Activated CD8-positive, alpha-beta T cell treated with anti-CD3 and anti-CD28 coated beads, Interleukin-2, amount 10 ng/mL, durations not matched to agents 7 days and 5 days (primary cell): ENCODE results near the gene SLC38A1. TPM values are rescaled to one million over a fixed set of nuclear protein-coding genes. Genes with fewer than 3 reads are reported as not detected.
A peak's percentile ranks its signal among the peaks of the same experiment; 100 is the strongest.
"Not testable (repeated sequence)": the region's sequence is repeated elsewhere in the genome, so short reads cannot be mapped to it uniquely, and the experiment has no call there.

Experiments
- ATAC-seq: fragments of 150-1000 bp; cut with Tn5 transposase; one replicate; pipeline ENCODE4 v1.10.0; 2021; ENCODE audit warnings: moderate library complexity
- CTCF ChIA-PET: fragments of 350-600 bp; sonication (Branson Sonifier 250); formaldehyde crosslinking; loops from one replicate; lab custom pipeline; 2021; ENCODE audit warnings: antibody characterized with exemption; lab: Charles Lee
- POLR2A ChIA-PET: fragments of 350-600 bp; sonication (Branson Sonifier 250); formaldehyde crosslinking; loops from one replicate; lab custom pipeline; 2021; ENCODE audit warnings: antibody characterized with exemption; lab: Charles Lee
- DNase-seq: peaks from one replicate; pipeline ENCODE4 v3.0.0-alpha.2; 2020
- H3K27ac Mint-ChIP-seq: one replicate; pipeline ENCODE4 v1.8.0; 2021; ENCODE audit warnings: mild to moderate bottlenecking, mixed read lengths
- H3K27me3 Mint-ChIP-seq: one replicate; pipeline ENCODE4 v1.8.0; 2021; ENCODE audit warnings: low read depth, mixed read lengths
- H3K36me3 Mint-ChIP-seq: one replicate; pipeline ENCODE4 v1.8.0; 2021; ENCODE audit warnings: low read depth, mixed read lengths
- H3K4me1 Mint-ChIP-seq: one replicate; pipeline ENCODE4 v1.8.0; 2021; ENCODE audit warnings: low read depth, mixed read lengths
- H3K4me3 Mint-ChIP-seq: one replicate; pipeline ENCODE4 v1.8.0; 2021; ENCODE audit warnings: mild to moderate bottlenecking, mixed read lengths
- H3K9me3 Mint-ChIP-seq: one replicate; pipeline ENCODE4 v1.8.0; 2022; ENCODE audit warnings: mixed read lengths; ENCODE audit not compliant: insufficient read depth
- total RNA-seq, 2 experiments: library from RNA; stranded (reverse); gene quantifications; one replicate each; pipeline ENCODE4 v1.2.3, GENCODE V29; 2021

Gene SLC38A1
- total RNA-seq: 100 to 1,000 TPM; 162 to 168 TPM

GRCh38 chr12:46268583-46269428 lies at the start of gene SLC38A1:
Gene SLC38A1 (minus strand): TSS chr12:46269043. CDS start chr12:46239800, 29,243 bp downstream.
- H3K27me3 Mint-ChIP-seq: no peaks in the 10 kb centered on the region
- CTCF ChIA-PET: interaction anchor here (1.2 to 4.2 kb wide), 9 partner anchors 21 to 715 kb away, joined by 3 to 31 read pairs (median 8); no protein-coding TSS in a partner anchor
- no peaks in the 10 kb centered on the region for H3K9me3 Mint-ChIP-seq

GRCh38 chr12:46318037-46318436 lies 49.2 kb upstream of the SLC38A1 start:
- POLR2A ChIA-PET: no interaction called here
- H3K4me1 Mint-ChIP-seq: no peaks in the 10 kb centered on the region
- no peak for DNase-seq
- H3K4me3 Mint-ChIP-seq: no peak overlapping the region
- no peaks in the 10 kb centered on the region for H3K27me3 Mint-ChIP-seq
- peaks cover 9% of the 10 kb centered on the region for H3K9me3 Mint-ChIP-seq
- CTCF ChIA-PET: interaction anchor here (0.9 kb wide), 1 partner anchor 194 kb away, joined by 3 read pairs; no protein-coding TSS in a partner anchor
- H3K36me3 Mint-ChIP-seq: no peaks in the 10 kb centered on the region
- no peak overlapping the region for H3K27ac Mint-ChIP-seq
- ATAC-seq: no peak

More at GRCh38 chr12:46268583-46269428, at the start of gene SLC38A1:
- H3K4me3 Mint-ChIP-seq: no peak within 1 kb of the TSS
- DNase-seq: peak; percentile 93
- H3K4me1 Mint-ChIP-seq: peaks cover 31% of the 10 kb centered on the region
- H3K36me3 Mint-ChIP-seq: peaks cover 35% of the 10 kb centered on the region
- ATAC-seq: peak; percentile 73
- no peak within 1 kb of the TSS for H3K27ac Mint-ChIP-seq
- POLR2A ChIA-PET: interaction anchor here (0.7 to 4.8 kb wide), 36 partner anchors 9 to 1008 kb away, joined by 3 to 345 read pairs (median 7); partner anchors contain the start of genes ARID2 and SCAF11

DNA sequence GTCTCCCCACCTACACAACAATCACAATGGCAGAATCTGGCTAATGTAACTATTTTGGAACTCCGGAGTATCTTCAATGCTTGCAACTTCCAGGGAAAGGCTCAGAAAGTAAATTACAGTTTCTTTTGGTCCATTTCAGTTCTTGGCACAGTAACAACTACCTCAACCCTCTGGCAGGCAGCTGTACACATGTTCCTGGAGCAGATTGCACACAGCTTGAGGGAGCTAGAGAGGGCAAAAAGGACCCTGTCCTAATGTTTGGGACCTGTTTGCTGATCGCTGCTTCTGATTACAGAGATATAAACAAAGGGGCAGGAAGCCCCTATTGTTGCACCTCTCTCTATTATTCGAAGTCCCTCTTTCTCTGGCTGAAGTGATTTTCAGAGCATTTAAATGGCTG lies 35.2 kb upstream of the SLC38A1 start:
- ChIA-PET CTCF (interaction anchor here (1.0 to 7.2 kb wide), 5 partner anchors 15 to 179 kb away, joined by 3 to 52 read pairs (median 5); no protein-coding TSS in a partner anchor), POLR2A (no interaction called here)
- Mint-ChIP-seq H3K36me3 (no peaks in the 10 kb centered on the region), H3K4me3 (no peak overlapping the region), H3K9me3 (peaks cover 22% of the 10 kb centered on the region), H3K27ac (no peak overlapping the region), H3K27me3 (peaks cover 4% of the 10 kb centered on the region), H3K4me1 (no peaks in the 10 kb centered on the region)
- DNase-seq: no peak
- ATAC-seq: no peak

DNA sequence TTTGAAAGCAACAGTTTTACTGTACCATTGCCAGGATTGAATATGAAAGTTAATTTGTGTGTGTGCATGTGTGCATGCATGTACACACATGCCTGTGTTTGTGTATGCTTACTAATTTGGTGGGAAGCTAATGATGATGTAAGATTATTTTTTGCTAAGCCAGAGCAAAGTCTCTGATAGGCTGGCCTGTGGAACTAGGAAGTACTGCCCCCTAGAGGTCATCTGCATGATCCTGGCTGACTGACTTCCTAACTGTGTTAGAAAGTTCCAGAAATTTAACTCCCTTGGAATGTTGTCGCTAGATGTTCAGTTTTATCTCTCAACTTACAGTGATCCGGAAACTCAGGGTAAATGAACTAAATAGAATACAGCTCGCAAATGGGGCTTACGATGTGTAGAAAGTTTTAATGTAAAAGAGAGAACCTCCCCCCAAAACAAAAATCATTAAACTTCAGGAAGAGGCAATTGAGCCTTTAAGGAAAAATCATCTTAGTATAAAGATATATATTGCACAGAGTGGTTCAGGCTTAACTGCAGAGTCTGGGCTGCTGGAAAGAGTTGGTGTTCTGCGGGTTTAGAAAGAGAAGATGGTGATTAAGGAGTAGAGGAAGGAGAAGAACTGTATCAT lies 34.3 kb upstream of the SLC38A1 start:
- DNase-seq: peak; percentile 56
- CTCF ChIA-PET: interaction anchor here (0.6 to 7.2 kb wide), 20 partner anchors 11 to 1346 kb away, joined by 3 to 52 read pairs (median 4); no protein-coding TSS in a partner anchor
- POLR2A ChIA-PET: interaction anchor here (1.1 kb wide), 1 partner anchor 33 kb away, joined by 3 read pairs; no protein-coding TSS in a partner anchor

GRCh38 chr12:46300910-46301309 lies 32.1 kb upstream of the SLC38A1 start:
- no peak for DNase-seq
- Mint-ChIP-seq H3K4me1 (no peaks in the 10 kb centered on the region), H3K27me3 (peaks cover 11% of the 10 kb centered on the region), H3K27ac (no peak overlapping the region), H3K9me3 (peaks cover 5% of the 10 kb centered on the region), H3K36me3 (no peaks in the 10 kb centered on the region), H3K4me3 (no peak overlapping the region)
- no peak for ATAC-seq
- ChIA-PET POLR2A (no interaction called here), CTCF (interaction anchor here (1.2 to 7.2 kb wide), 6 partner anchors 30 to 683 kb away, joined by 3 to 52 read pairs (median 7); no protein-coding TSS in a partner anchor)

More for the DNA sequence above, 34.3 kb upstream of the SLC38A1 start:
- Mint-ChIP-seq H3K27ac (no peak overlapping the region), H3K4me1 (no peaks in the 10 kb centered on the region), H3K27me3 (peaks cover 5% of the 10 kb centered on the region), H3K36me3 (no peaks in the 10 kb centered on the region), H3K4me3 (no peak overlapping the region), H3K9me3 (peaks cover 13% of the 10 kb centered on the region)
- ATAC-seq: peak; percentile 57

DNA sequence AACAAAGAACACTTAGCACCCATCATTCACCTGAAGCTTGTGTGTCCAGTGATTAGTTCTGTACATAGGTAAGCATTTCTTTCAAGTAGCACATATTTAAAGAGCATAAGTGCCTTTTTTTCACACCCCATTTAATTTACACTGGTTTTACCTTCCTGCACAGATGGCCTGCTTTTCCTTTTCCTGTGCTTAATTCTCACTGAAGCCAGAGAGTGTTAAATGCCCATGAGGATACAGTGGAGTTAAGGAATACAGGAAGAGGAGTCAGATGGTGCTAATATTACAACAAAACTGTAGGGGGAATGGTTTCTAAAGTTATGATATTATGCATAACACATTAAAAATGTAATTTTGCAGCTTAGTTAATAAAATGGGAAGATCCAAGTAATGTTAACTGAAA lies 31.0 kb upstream of the SLC38A1 start:
- H3K27ac Mint-ChIP-seq: no peak overlapping the region
- ChIA-PET CTCF (interaction anchor here (1.2 to 7.2 kb wide), 3 partner anchors 145 to 684 kb away, joined by 3 to 52 read pairs (median 10); no protein-coding TSS in a partner anchor), POLR2A (interaction anchor here (1.6 kb wide), 1 partner anchor 30 kb away, joined by 4 read pairs; no protein-coding TSS in a partner anchor)
- no peaks in the 10 kb centered on the region for H3K4me1 Mint-ChIP-seq
- DNase-seq (no peak), ATAC-seq (no peak)
- peaks cover 14% of the 10 kb centered on the region for H3K27me3 Mint-ChIP-seq
- H3K36me3 Mint-ChIP-seq: no peaks in the 10 kb centered on the region
- no peak overlapping the region for H3K4me3 Mint-ChIP-seq
- H3K9me3 Mint-ChIP-seq: no peaks in the 10 kb centered on the region

GRCh38 chr12:46298261-46298660 lies 29.4 kb upstream of the SLC38A1 start:
- POLR2A ChIA-PET: no interaction called here

DNA sequence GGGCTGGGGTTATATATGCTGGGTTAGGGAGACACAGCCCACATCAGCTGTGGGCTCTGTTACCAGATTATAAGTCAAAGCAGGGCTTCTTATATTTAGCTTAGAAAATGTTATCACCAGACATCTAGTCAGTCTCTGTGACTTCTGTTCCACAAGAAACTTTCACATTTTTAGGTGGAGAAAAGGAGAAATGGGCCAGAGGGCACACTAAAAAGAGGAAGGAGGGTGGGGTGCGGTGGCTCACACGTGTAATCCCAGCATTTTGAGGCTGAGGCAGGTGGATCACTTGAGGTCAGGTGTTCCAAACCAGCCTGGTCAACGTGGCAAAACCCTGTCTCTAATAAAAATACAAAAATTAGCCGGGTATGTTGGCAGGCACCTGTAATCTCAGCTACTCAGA lies 28.0 kb upstream of the SLC38A1 start:
- Mint-ChIP-seq H3K4me1 (no peaks in the 10 kb centered on the region), H3K36me3 (peaks cover 2% of the 10 kb centered on the region), H3K27ac (no peak overlapping the region), H3K27me3 (peaks cover 14% of the 10 kb centered on the region), H3K4me3 (no peak overlapping the region), H3K9me3 (peaks cover 4% of the 10 kb centered on the region)
- ChIA-PET POLR2A (no interaction called here), CTCF (interaction anchor here (0.7 to 1.4 kb wide), 2 partner anchors 27 to 172 kb away, joined by 3 read pairs; no protein-coding TSS in a partner anchor)
- ATAC-seq: no peak
- no peak for DNase-seq

More at GRCh38 chr12:46298261-46298660, 29.4 kb upstream of the SLC38A1 start:
- Mint-ChIP-seq H3K4me1 (no peaks in the 10 kb centered on the region), H3K36me3 (no peaks in the 10 kb centered on the region), H3K4me3 (no peak overlapping the region), H3K9me3 (no peaks in the 10 kb centered on the region), H3K27ac (no peak overlapping the region), H3K27me3 (peaks cover 14% of the 10 kb centered on the region)
- DNase-seq: no peak
- no peak for ATAC-seq
- CTCF ChIA-PET: interaction anchor here (7.2 kb wide), 1 partner anchor 173 kb away, joined by 52 read pairs; no protein-coding TSS in a partner anchor

GRCh38 chr12:46292754-46293402 lies 24.0 kb upstream of the SLC38A1 start:
- Mint-ChIP-seq H3K27me3 (peaks cover 9% of the 10 kb centered on the region), H3K36me3 (peaks cover 9% of the 10 kb centered on the region), H3K9me3 (peaks cover 23% of the 10 kb centered on the region), H3K4me1 (no peaks in the 10 kb centered on the region), H3K4me3 (no peak overlapping the region), H3K27ac (no peak overlapping the region)
- DNase-seq: no peak
- CTCF ChIA-PET: no interaction called here
- no peak for ATAC-seq
- POLR2A ChIA-PET: no interaction called here

GRCh38 chr12:46291953-46292352 lies 23.1 kb upstream of the SLC38A1 start:
- DNase-seq, H3K4me1 Mint-ChIP-seq, H3K27ac Mint-ChIP-seq, H3K4me3 Mint-ChIP-seq, ATAC-seq, H3K27me3 Mint-ChIP-seq, CTCF ChIA-PET: not testable (repeated sequence)
- POLR2A ChIA-PET: interaction anchor here (0.6 kb wide), 1 partner anchor 22 kb away, joined by 3 read pairs; no protein-coding TSS in a partner anchor
- H3K36me3 Mint-ChIP-seq: peaks cover 11% of the 10 kb centered on the region
- H3K9me3 Mint-ChIP-seq: peaks cover 30% of the 10 kb centered on the region

- POLR2A ChIA-PET, H3K27ac Mint-ChIP-seq, H3K4me1 Mint-ChIP-seq, H3K4me3 Mint-ChIP-seq, H3K27me3 Mint-ChIP-seq, ATAC-seq, DNase-seq: not testable (repeated sequence)
- CTCF ChIA-PET: interaction anchor here (2.2 kb wide), 1 partner anchor 18 kb away, joined by 5 read pairs; no protein-coding TSS in a partner anchor
- Mint-ChIP-seq H3K36me3 (peaks cover 33% of the 10 kb centered on the region), H3K9me3 (peaks cover 63% of the 10 kb centered on the region)
Observed at GRCh38 chr12:46285177-46285576, 16.3 kb upstream of the SLC38A1 start.
